Mesothelial cell of epicardium (in vitro differentiated cells): ENCODE results near the gene POLA1. TPM values are rescaled to one million over a fixed set of nuclear protein-coding genes. Genes with fewer than 3 reads are reported as not detected.

Experiments
- DNase-seq, 2 experiments: peaks; one replicate each; pipeline ENCODE4 v3.0.0; 2021; ENCODE audit warnings: low spot score in 2 of 2; ENCODE audit not compliant: unreplicated experiment in 2 of 2
- H3K27ac Mint-ChIP-seq: 2 replicates; pipeline ENCODE4 v1.8.0; 2021; ENCODE audit warnings: mixed read lengths
- H3K27me3 Mint-ChIP-seq: 2 replicates; pipeline ENCODE4 v1.8.0; 2021; ENCODE audit warnings: low read depth, mixed read lengths
- H3K36me3 Mint-ChIP-seq: 2 replicates; pipeline ENCODE4 v1.8.0; 2021; ENCODE audit warnings: mixed read lengths
- H3K4me1 Mint-ChIP-seq: 2 replicates; pipeline ENCODE4 v1.8.0; 2021; ENCODE audit warnings: mixed read lengths
- H3K4me3 Mint-ChIP-seq: 2 replicates; pipeline ENCODE4 v1.8.0; 2021; ENCODE audit warnings: mild to moderate bottlenecking, moderate library complexity, mixed read lengths
- H3K9me3 Mint-ChIP-seq: 2 replicates; pipeline ENCODE4 v1.8.0; 2021; ENCODE audit warnings: mixed read lengths
- CTCF ChIP-seq: fragments of 200-600 bp; sonication (generic); IDR thresholded peaks from one replicate; pipeline ENCODE4 v1.5.0; 2021; ENCODE audit warnings: antibody characterized with exemption; ENCODE audit not compliant: unreplicated experiment
- total RNA-seq: library from RNA; stranded (reverse); gene quantifications from 3 replicates; pipeline ENCODE4 v1.2.1, GENCODE V29; 2021

POLA1 gene
- total RNA-seq, 1 donor from 2014 or later, result 30.4 TPM

- Mint-ChIP-seq H3K4me3 (no peak overlapping the region), H3K27ac (no peak overlapping the region), H3K4me1 (peaks cover 4% of the 10 kb centered on the region), H3K27me3 (no peaks in the 10 kb centered on the region), H3K36me3 (peaks cover 4% of the 10 kb centered on the region), H3K9me3 (no peaks in the 10 kb centered on the region)
- no peak for DNase-seq
- no peak for TF ChIP-seq CTCF
These were observed 225.0 kb downstream of the POLA1 start for GRCh38 chrX:24918715-24919114.

- H3K9me3 Mint-ChIP-seq, result no peaks in the 10 kb centered on the region
- H3K27me3 Mint-ChIP-seq, result no peaks in the 10 kb centered on the region
- H3K27ac Mint-ChIP-seq, result no peak overlapping the region
- H3K4me3 Mint-ChIP-seq, result no peak overlapping the region
- peaks cover 13% of the 10 kb centered on the region for H3K36me3 Mint-ChIP-seq
- DNase-seq, result no peak
- peaks cover 1% of the 10 kb centered on the region for H3K4me1 Mint-ChIP-seq
- no peak for TF ChIP-seq CTCF
These were observed 227.1 kb downstream of the POLA1 start for GRCh38 chrX:24920769-24921168.

- H3K36me3 Mint-ChIP-seq, result peaks cover 15% of the 10 kb centered on the region
- no peak for DNase-seq
- no peak overlapping the region for H3K4me3 Mint-ChIP-seq
- H3K9me3 Mint-ChIP-seq, result no peaks in the 10 kb centered on the region
- no peaks in the 10 kb centered on the region for H3K27me3 Mint-ChIP-seq
- H3K27ac Mint-ChIP-seq, result no peak overlapping the region
- TF ChIP-seq CTCF, result no peak
- H3K4me1 Mint-ChIP-seq, result no peaks in the 10 kb centered on the region
These were observed 231.7 kb downstream of the POLA1 start for GRCh38 chrX:24925430-24925829.

- peaks cover 17% of the 10 kb centered on the region for H3K36me3 Mint-ChIP-seq
- H3K9me3 Mint-ChIP-seq, result no peaks in the 10 kb centered on the region
- no peak for DNase-seq
- H3K27me3 Mint-ChIP-seq, result no peaks in the 10 kb centered on the region
- H3K4me3 Mint-ChIP-seq, result no peak overlapping the region
- no peak overlapping the region for H3K27ac Mint-ChIP-seq
- H3K4me1 Mint-ChIP-seq, result no peaks in the 10 kb centered on the region
- no peak for TF ChIP-seq CTCF
These were observed 233.7 kb downstream of the POLA1 start for GRCh38 chrX:24927372-24927771.

GRCh38 chrX:24928114-24928513, 234.4 kb downstream of the POLA1 start:
- Mint-ChIP-seq H3K4me3 (no peak overlapping the region), H3K27me3 (no peaks in the 10 kb centered on the region), H3K36me3 (peaks cover 17% of the 10 kb centered on the region), H3K4me1 (no peaks in the 10 kb centered on the region), H3K27ac (no peak overlapping the region), H3K9me3 (no peaks in the 10 kb centered on the region)
- no peak for DNase-seq
- no peak for TF ChIP-seq CTCF

GRCh38 chrX:24934279-24934678, 240.6 kb downstream of the POLA1 start:
- no peaks in the 10 kb centered on the region for H3K27me3 Mint-ChIP-seq
- H3K9me3 Mint-ChIP-seq, result no peaks in the 10 kb centered on the region
- TF ChIP-seq CTCF, result no peak
- no peak for DNase-seq
- peaks cover 12% of the 10 kb centered on the region for H3K36me3 Mint-ChIP-seq
- no peak overlapping the region for H3K4me3 Mint-ChIP-seq
- no peak overlapping the region for H3K27ac Mint-ChIP-seq
- no peaks in the 10 kb centered on the region for H3K4me1 Mint-ChIP-seq
